GM20000 (cell line): ENCODE measurements around the gene GDA.

Experiments
- DNase-seq: peaks from one replicate; pipeline ENCODE4 v3.0.0; 2012; ENCODE audit warnings: low spot score
- TF ChIP-seq, protein P1 (sequence below): IDR thresholded peaks from 2 replicates; pipeline ENCODE4 v1.5.1; 2012; ENCODE audit warnings: mild to moderate bottlenecking, control low read depth; ENCODE audit errors: extremely low read depth, missing control alignments

GDA gene

DNA sequence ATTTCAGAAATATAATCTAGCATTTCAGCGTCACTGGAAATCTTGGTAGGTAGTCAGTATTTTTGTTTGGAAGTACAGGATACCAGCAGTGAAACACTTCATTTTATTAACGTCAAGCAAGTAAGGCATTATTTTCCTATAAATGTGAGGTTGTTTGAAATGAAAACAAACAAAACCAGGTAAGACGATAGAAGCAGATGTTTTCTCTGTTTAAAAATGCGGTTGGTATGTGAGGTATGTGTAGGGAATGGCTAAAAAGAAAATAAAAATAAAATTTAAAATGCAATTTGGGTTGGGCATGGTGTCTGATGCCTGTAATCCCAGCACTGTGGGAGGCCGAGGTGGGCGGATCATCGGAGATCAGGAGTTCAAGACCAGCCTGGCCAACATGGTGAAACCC is 16.1 kb downstream of the GDA start:
- DNase-seq = no peak
- TF ChIP-seq, protein P1, sequence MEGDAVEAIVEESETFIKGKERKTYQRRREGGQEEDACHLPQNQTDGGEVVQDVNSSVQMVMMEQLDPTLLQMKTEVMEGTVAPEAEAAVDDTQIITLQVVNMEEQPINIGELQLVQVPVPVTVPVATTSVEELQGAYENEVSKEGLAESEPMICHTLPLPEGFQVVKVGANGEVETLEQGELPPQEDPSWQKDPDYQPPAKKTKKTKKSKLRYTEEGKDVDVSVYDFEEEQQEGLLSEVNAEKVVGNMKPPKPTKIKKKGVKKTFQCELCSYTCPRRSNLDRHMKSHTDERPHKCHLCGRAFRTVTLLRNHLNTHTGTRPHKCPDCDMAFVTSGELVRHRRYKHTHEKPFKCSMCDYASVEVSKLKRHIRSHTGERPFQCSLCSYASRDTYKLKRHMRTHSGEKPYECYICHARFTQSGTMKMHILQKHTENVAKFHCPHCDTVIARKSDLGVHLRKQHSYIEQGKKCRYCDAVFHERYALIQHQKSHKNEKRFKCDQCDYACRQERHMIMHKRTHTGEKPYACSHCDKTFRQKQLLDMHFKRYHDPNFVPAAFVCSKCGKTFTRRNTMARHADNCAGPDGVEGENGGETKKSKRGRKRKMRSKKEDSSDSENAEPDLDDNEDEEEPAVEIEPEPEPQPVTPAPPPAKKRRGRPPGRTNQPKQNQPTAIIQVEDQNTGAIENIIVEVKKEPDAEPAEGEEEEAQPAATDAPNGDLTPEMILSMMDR = no peak

DNA sequence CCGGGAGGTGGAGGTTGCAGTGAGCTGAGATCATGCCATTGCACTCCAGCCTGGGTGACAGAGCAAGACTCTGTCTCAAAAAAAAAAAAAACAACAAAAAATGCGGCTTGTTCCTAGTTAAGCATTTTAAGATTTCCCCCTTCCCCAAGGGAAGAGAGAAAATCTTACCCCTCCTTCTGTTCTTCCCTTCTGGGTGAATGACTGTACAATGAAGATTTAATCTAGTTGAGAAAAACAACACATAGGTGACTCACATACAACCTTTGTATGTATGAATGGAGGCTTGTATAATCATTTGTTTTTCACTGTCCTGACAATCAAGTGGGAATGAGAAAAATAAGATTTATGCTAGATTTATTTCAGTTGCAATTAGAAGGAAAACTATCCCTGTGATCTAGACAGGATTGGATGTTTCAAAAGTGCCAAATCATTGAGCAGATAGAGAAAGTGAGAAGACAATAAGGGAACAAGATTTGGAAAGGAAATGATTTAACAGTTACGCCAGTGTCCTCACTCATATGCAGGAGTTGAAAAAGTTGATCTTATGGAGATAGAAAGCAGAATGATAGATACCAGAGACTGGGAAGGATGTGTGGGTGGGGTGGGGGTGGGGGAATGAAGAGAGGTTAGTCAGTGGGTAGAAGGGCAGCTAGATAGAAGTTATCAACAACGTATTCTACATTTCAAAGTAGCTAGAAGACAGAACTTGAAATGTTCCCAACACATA is 16.7 kb downstream of the GDA start:
- DNase-seq = no peak
- TF ChIP-seq, protein P1 = no peak

DNA sequence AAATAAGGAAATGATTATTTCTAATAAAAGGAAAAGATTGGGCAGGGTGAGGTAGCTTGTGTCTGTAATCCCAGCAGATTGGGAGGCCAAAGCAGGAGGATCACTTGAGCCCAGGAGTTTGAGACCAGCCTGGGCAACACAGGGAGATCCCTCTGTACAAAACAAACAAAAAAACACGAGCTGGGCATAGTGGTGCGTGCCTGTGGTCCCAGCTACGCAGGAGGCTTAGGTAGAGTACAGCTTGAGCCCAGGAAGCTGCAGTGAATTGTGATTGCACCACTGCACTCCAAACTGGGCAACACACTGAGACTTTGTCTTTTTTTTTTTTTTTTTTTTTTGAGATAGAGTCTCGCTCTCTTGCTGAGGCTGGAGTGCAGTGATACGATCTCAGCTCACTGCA is 18.8 kb downstream of the GDA start:
- TF ChIP-seq, protein P1 = no peak

DNA sequence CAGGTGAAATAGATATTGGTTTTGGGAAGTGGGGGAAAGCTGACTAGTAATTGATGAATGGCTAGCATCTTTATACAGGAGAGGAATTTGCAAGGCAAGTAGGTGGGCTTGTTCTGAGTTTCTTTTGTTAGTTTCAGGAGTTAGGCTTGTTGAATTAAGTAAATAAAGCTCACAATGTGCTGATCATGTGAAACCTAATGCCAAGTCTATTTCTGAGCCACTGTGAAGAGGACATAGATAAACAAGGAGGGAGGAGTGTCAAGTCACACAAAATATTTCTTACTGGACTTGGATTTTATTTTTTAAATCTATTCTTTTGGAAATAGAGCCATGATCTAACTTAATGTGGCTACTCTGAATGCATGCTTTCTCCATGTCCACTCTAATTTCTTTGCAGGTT is 19.9 kb downstream of the GDA start:
- DNase-seq = no peak
- TF ChIP-seq, protein P1 = no peak

More for the DNA sequence above, 18.8 kb downstream of the GDA start:
- no peak for DNase-seq

DNA sequence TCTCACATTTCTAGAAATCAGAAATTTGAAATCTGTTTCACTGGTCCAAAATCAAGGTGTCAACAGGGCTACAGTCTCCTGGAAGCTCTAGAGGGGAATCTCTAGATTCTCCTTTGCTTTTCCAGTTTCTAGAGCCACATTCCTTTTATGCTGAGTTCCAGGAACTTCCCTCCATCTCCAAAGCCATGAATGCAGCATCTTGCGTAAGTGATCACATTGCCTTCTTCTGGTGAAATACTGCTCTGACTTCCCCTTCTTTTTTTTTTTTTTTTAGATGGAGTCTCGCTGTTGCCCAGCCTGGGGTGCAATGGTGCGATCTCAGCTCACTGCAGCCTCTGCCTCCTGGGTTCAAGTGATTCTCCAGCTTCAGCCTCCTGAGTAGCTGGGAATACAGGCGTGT is 23.8 kb downstream of the GDA start:
- DNase-seq = no peak
- TF ChIP-seq, protein P1 = no peak

DNA sequence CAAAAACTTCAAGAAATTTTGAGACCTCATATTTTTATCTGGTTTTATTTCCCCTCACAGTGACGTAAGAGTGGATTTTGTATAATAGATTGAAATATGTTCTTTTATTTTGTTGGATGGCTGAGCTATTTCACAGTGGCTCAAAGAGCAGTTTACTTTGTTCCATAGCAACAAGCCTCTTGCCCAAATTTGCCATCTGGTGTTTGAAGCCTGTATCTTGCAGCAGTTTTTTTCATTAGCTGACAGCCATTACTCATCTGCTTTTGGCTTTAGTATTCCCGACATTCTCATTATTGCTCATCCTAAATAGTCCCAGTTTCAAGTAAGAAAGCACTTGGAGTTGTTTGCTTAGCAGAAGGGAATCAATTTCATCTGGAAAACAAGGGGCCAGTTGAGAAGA is 36.3 kb downstream of the GDA start:
- DNase-seq = no peak
- TF ChIP-seq, protein P1 = no peak

DNA sequence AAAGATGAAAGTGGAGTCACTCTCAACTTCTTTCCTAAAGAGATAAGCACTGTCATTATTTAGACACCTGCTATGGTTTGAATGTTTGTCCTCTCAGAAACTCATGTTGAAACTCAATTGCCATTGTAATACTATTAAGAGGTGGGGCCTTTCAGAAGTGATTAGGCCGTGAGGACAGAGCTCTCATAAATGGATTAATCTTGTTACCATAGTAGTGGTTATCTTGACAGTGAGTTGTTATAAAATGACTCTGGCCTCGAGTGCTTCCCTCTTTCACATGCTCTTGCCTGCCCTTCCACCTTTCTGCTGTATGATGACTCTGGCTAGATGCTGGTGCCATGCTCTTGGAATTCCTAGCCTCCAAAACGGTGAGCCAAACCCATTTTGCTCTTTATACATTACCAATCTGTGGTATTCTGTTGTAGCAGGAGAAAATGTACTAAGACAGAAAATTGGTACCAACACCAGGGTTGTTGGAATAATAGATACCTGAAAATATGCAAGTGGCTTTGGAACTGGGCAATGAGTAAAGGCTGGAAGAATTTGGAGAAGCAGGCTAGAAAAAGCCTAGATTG is 38.0 kb downstream of the GDA start:
- TF ChIP-seq, protein P1 = no peak
- no peak for DNase-seq
